Measurements from ENCODE around the gene PTGES3.

- no peak for TF ChIP-seq CTCF (IDR thresholded peaks at IDR 0.05; ENCODE audit: poor library complexity)
- no peak for TF ChIP-seq EZH2 (IDR thresholded peaks at IDR 0.05; ENCODE audit: borderline replicate concordance)
- TF ChIP-seq EZH2phosphoT487 (IDR thresholded peaks at IDR 0.05; ENCODE audit: low read depth, severe bottlenecking, unreplicated experiment) = no peak
Observed at GRCh38 chr12:56614627-56615026, 73.5 kb downstream of the PTGES3 start.
